GM12878 (cell line): Measurements from ENCODE around the gene PDZD7. TPM values are rescaled to one million over a fixed set of nuclear protein-coding genes. Genes with fewer than 3 reads are reported as not detected.

Experiments
- CREB1 ChIP-seq: IDR thresholded peaks from 2 replicates; pipeline ENCODE4 v1.6.1; 2012; ENCODE audit warnings: low read depth, mild to moderate bottlenecking, inconsistent platforms
- E2F4 ChIP-seq: IDR thresholded peaks from 2 replicates; pipeline ENCODE4 v1.6.1; 2012; ENCODE audit warnings: low read depth, low read length, improper control_type of control experiment
- HSF1 ChIP-seq: fragments of 150-350 bp; IDR thresholded peaks from 2 replicates; pipeline ENCODE4 v1.6.1; 2014; ENCODE audit warnings: mild to moderate bottlenecking, low read depth, low read length
- IKZF1 ChIP-seq: fragments of 450-650 bp; conservative IDR thresholded peaks from 2 replicates; pipeline ENCODE4 v1.6.1; 2017; ENCODE audit warnings: antibody characterized with exemption, mild to moderate bottlenecking
- KLF5 ChIP-seq: fragments of 450-650 bp; IDR thresholded peaks from 2 replicates; pipeline ENCODE4 v1.6.1; 2014; ENCODE audit warnings: mild to moderate bottlenecking; ENCODE audit not compliant: partially characterized antibody
- MTA2 ChIP-seq: fragments of 450-650 bp; IDR thresholded peaks from 2 replicates; pipeline ENCODE4 v1.6.1; 2016; ENCODE audit warnings: low read depth, mild to moderate bottlenecking, moderate library complexity
- NKRF ChIP-seq: fragments of 450-650 bp; conservative IDR thresholded peaks from 2 replicates; pipeline ENCODE4 v1.6.1; 2017; ENCODE audit warnings: mild to moderate bottlenecking, moderate library complexity
- NR2C2 ChIP-seq: IDR thresholded peaks from 2 replicates; pipeline ENCODE4 v1.6.1; 2011; ENCODE audit warnings: borderline replicate concordance, low read depth; ENCODE audit not compliant: control insufficient read depth, insufficient read length
- NR2F1 ChIP-seq: fragments of 450-650 bp; conservative IDR thresholded peaks from 2 replicates; pipeline ENCODE4 v1.6.1; 2017; ENCODE audit warnings: mild to moderate bottlenecking
- POLR2AphosphoS5 ChIP-seq: IDR thresholded peaks from 2 replicates; pipeline ENCODE4 v1.6.1; 2011; ENCODE audit warnings: mild to moderate bottlenecking, low read length, inconsistent platforms
- PRDM15 ChIP-seq: fragments of 450-650 bp; formaldehyde crosslinking; IDR thresholded peaks from 2 replicates; pipeline ENCODE4 v1.4.0; 2020; ENCODE audit warnings: mild to moderate bottlenecking, moderate library complexity
- RB1 ChIP-seq: fragments of 450-650 bp; formaldehyde crosslinking; IDR thresholded peaks from 2 replicates; pipeline ENCODE4 v1.6.1; 2017; ENCODE audit warnings: mild to moderate bottlenecking, borderline replicate concordance
- RCOR1 ChIP-seq: conservative IDR thresholded peaks from 2 replicates; pipeline ENCODE4 v1.6.1; 2012; ENCODE audit warnings: low read depth, low read length, improper control_type of control experiment
- RELA ChIP-seq: fragments of 450-650 bp; IDR thresholded peaks from 2 replicates; pipeline ENCODE4 v1.8.0; 2014; ENCODE audit warnings: borderline replicate concordance; ENCODE audit not compliant: partially characterized antibody
- RUNX3 ChIP-seq: IDR thresholded peaks from 2 replicates; pipeline ENCODE4 v1.6.1; 2012; ENCODE audit warnings: low read length, inconsistent platforms
- SRF ChIP-seq, 2 experiments: IDR thresholded peaks; 2 replicates each; pipeline ENCODE4 v1.6.1; 2011; ENCODE audit warnings: low read depth in 2 of 2, low read length in 2 of 2, mild to moderate bottlenecking in 1 of 2, moderate library complexity in 1 of 2
- ZNF592 ChIP-seq: fragments of 450-650 bp; IDR thresholded peaks from 2 replicates; pipeline ENCODE4 v1.6.1; 2017; ENCODE audit warnings: mild to moderate bottlenecking, moderate library complexity
- polyA plus RNA-seq, 11 experiments: library from polyadenylated mRNA; depleted of rRNA in 4 of 11; unstranded in 6 of 11; stranded (reverse) in 5 of 11; fragments of >200 nt; fragmentation: Nextera tagmentation in 4 of 11; fragmentation: Illumina TruSeq in 1 of 11; extraction: Ambion mirVana in 4 of 11; extraction: Trizol in 1 of 11; gene quantifications; 1 replicate in 1 of 11; 2 replicates in 10 of 11; pipeline versions ENCODE4 v1.2.1 to v1.2.3, GENCODE V29; 2011 to 2016; ENCODE audit warnings: inconsistent platforms in 2 of 11, missing spikeins in 2 of 11, low read depth in 1 of 11
- total RNA-seq, 4 experiments: library from RNA; depleted of rRNA in 3 of 4; stranded (reverse); fragments of >200 nt in 3 of 4; fragmentation: Illumina TruSeq in 1 of 4; extraction: Trizol in 1 of 4; gene quantifications; 2 replicates each; pipeline versions ENCODE4 v1.2.1 to v1.2.3, GENCODE V29; 2013 to 2021

PDZD7 gene
- total and polyA plus RNA-seq, 10 of the 15 experiments (the other 5 are each of a cell fraction or from before 2014, with no cell fraction given) = 0.01 to 0.20 (median 0.03) TPM; not detected in 7

GRCh38 chr10:100986952-100987684 lies 43.8 kb downstream of the PDZD7 start, which contains the start of the genes MRPL43 and TWNK (continued):
- TF ChIP-seq NR2C2 (peak; percentile 88), KLF5 (peak; percentile 65), PRDM15 (CRISPR knock-in tag) (no peak), HSF1 (no peak), IKZF1 (peak; percentile 75), RB1 (no peak; the same call in 1 of the 2 replicates), SRF (IDR thresholded peaks at IDR 0.05; ENCODE audit: low read depth in 2 of 2, low read length in 2 of 2) (no peak), NR2F1 (peak; percentile 43; the same call in 1 of the 2 replicates), RCOR1 (no peak), RELA (peak; percentile 17), NKRF (peak; percentile 97), CREB1 (no peak), E2F4 (no peak), ZNF592 (no peak), POLR2AphosphoS5 (peak; percentile 74; the same call in 1 of the 2 replicates), RUNX3 (peak; percentile 50; the same call in 1 of the 2 replicates), MTA2 (peak; percentile 88)
